ENCODE results near the gene ESRRA. TPM values are rescaled to one million over a fixed set of nuclear protein-coding genes. Genes with fewer than 3 reads are reported as not detected.
"Not testable (repeated sequence)": the region's sequence is repeated elsewhere in the genome, so short reads cannot be mapped to it uniquely, and the experiment has no call there.

Gene ESRRA
- total and polyA plus RNA-seq, 10 of the 15 experiments (the other 5 are each of a cell fraction or from before 2014, with no cell fraction given) = 0.32 to 48.9 (median 12.6) TPM

GRCh38 chr11:64315667-64316526, 10.6 kb downstream of the ESRRA start:
- in situ Hi-C loops (cut with MboI); H3K4me1 ChIP-seq (ENCODE audit: control insufficient read depth, insufficient read depth, low read length); H4K20me1 ChIP-seq (ENCODE audit: control insufficient read depth, insufficient read depth); H3K27me3 ChIP-seq (replicated peaks in 1 of 2; ENCODE audit: control insufficient read depth in 2 of 2, insufficient read depth in 2 of 2, low read length in 1 of 2); DNase-seq (ENCODE audit: low read depth, low spot score); H3K27ac ChIP-seq (ENCODE audit: control insufficient read depth, insufficient read depth); BruUV-seq (replicated peaks); H3K9me3 ChIP-seq (replicated peaks; ENCODE audit: control insufficient read depth, insufficient read depth, low read length); H2AFZ ChIP-seq (ENCODE audit: control insufficient read depth, low read depth, low read length); H3K9ac ChIP-seq (ENCODE audit: control insufficient read depth, insufficient read depth, low read length); FAIRE-seq; H3K36me3 ChIP-seq (ENCODE audit: control insufficient read depth in 2 of 2, insufficient read depth in 2 of 2, low read length in 1 of 2); ATAC-seq: not testable (repeated sequence)
- ChIA-PET SMC1A (ENCODE audit: uncharacterized antibody, unreplicated experiment) (interaction anchor here (5.3 kb wide), 1 partner anchor 17 kb away, joined by 71 read pairs; no protein-coding TSS in a partner anchor), POLR2A (interaction anchor here (0.5 to 3.5 kb wide), 5 partner anchors 11 to 777 kb away, joined by 6 to 42 read pairs (median 23); partner anchors contain the start of genes CCDC88B, ESRRA and FKBP2), RAD21 (ENCODE audit: unreplicated experiment) (interaction anchor here (0.5 to 5.6 kb wide), 5 partner anchors 16 to 487 kb away, joined by 3 to 176 read pairs (median 57); partner anchors contain the start of gene RPS6KA4), CTCF (interaction anchor here (0.7 to 5.9 kb wide), 4 partner anchors 13 to 420 kb away, joined by 3 to 228 read pairs (median 96); partner anchors contain the start of genes CCDC88B and ESRRA)
- TF ChIP-seq POLR2A (IDR thresholded peaks at IDR 0.05; ENCODE audit: low read depth, low read length) = peak; percentile 58; the same call in 1 of the 2 replicates
- Histone ChIP-seq H3K4me2 (ENCODE audit: control insufficient read depth, insufficient read depth) (peak overlapping the region; percentile 88), H3K79me2 (ENCODE audit: control insufficient read depth, insufficient read depth, low read length) (peaks cover 28% of the 10 kb centered on the region), H3K4me3 (peak overlapping the region; percentile 80)
- intact Hi-C loops (cut with micrococcal nuclease; ENCODE audit: unreplicated experiment) = loop anchor here (2.0 to 5.0 kb wide), 2 partner anchors 41 to 133 kb away; partner anchors contain the start of gene RPS6KA4
- 79% methylated on average over 23 of the region's 25 CpGs for WGBS (ENCODE audit: insufficient coverage, insufficient replicate concordance, low lambda C conversion rate, missing lambda C conversion rate)

GRCh38 chr11:64316672-64317324, 11.5 kb downstream of the ESRRA start:
- RAD21 ChIA-PET (ENCODE audit: unreplicated experiment) = interaction anchor here (0.5 to 5.6 kb wide), 19 partner anchors 12 to 486 kb away, joined by 3 to 176 read pairs (median 7); partner anchors contain the start of genes BAD, CATSPERZ, CCDC88B and ESRRA
- Histone ChIP-seq H3K27ac (ENCODE audit: control insufficient read depth, insufficient read depth) (peak overlapping the region; percentile 99), H4K20me1 (ENCODE audit: control insufficient read depth, insufficient read depth) (no peaks in the 10 kb centered on the region), H3K4me3 (peak overlapping the region; percentile 80), H3K79me2 (ENCODE audit: control insufficient read depth, insufficient read depth, low read length) (peaks cover 26% of the 10 kb centered on the region), H2AFZ (ENCODE audit: control insufficient read depth, low read depth, low read length) (peak overlapping the region; percentile 56), H3K9ac (ENCODE audit: control insufficient read depth, insufficient read depth, low read length) (peak overlapping the region; percentile 98), H3K4me2 (ENCODE audit: control insufficient read depth, insufficient read depth) (peak overlapping the region; percentile 88), H3K9me3 (replicated peaks; ENCODE audit: control insufficient read depth, insufficient read depth, low read length) (no peaks in the 10 kb centered on the region), H3K4me1 (ENCODE audit: control insufficient read depth, insufficient read depth, low read length) (peaks cover 9% of the 10 kb centered on the region), H3K27me3 (replicated peaks in 1 of 2; ENCODE audit: control insufficient read depth in 2 of 2, insufficient read depth in 2 of 2, low read length in 1 of 2) (no peaks in the 10 kb centered on the region), H3K36me3 (ENCODE audit: control insufficient read depth in 2 of 2, insufficient read depth in 2 of 2, low read length in 1 of 2) (peaks cover 0 to 8% of the 10 kb centered on the region in 2 experiments; a peak in 3 of 4 replicates)
- TSS peak; percentile 100 for BruUV-seq (replicated peaks)
- POLR2A ChIA-PET = interaction anchor here (0.5 to 3.5 kb wide), 17 partner anchors 10 to 777 kb away, joined by 3 to 42 read pairs (median 10); partner anchors contain the start of genes BAD, CCDC88B, ESRRA and FERMT3
- DNase-seq (ENCODE audit: low read depth, low spot score) (no peak), FAIRE-seq (peak; percentile 18), ATAC-seq (peak; percentile 17)
- in situ Hi-C loops (cut with MboI) (no loop called here), intact Hi-C loops (cut with micrococcal nuclease; ENCODE audit: unreplicated experiment) (loop anchor here (1.0 to 5.0 kb wide), 5 partner anchors 10 to 132 kb away; partner anchors contain the start of genes CCDC88B and RPS6KA4)
- 1% methylated on average over 32 of the region's 32 CpGs for WGBS (ENCODE audit: insufficient coverage, insufficient replicate concordance, low lambda C conversion rate, missing lambda C conversion rate)
- SMC1A ChIA-PET (ENCODE audit: uncharacterized antibody, unreplicated experiment) = interaction anchor here (0.9 to 5.3 kb wide), 9 partner anchors 10 to 42 kb away, joined by 3 to 71 read pairs (median 10); partner anchors contain the start of genes BAD, CCDC88B, ESRRA and GPR137
- CTCF ChIA-PET = interaction anchor here (0.7 to 5.9 kb wide), 21 partner anchors 10 to 455 kb away, joined by 3 to 228 read pairs (median 6); partner anchors contain the start of genes BAD, CCDC88B, ESRRA and FERMT3
- TF ChIP-seq PRDM15 (CRISPR knock-in tag; IDR thresholded peaks at IDR 0.05) (no peak), CTCF (IDR thresholded peaks at IDR 0.05 in 2 of 3, conservative IDR thresholded peaks at IDR 0.05 in 1 of 3; ENCODE audit: control insufficient read depth in 2 of 3, extremely low read depth in 1 of 3, insufficient read depth in 1 of 3, low read depth in 3 of 3, low read length in 3 of 3) (peak; percentile 25 to 32 (median 29); a peak in 3 of 6 replicates)
